Measurements from ENCODE around the gene PARP8.

GRCh38 chr5:50875002-50875344, 208.5 kb downstream of the PARP8 start:
- TF ChIP-seq CTCF (IDR thresholded peaks at IDR 0.05; ENCODE audit: control extremely low read depth in 1 of 3, insufficient read depth in 1 of 3, low read depth in 1 of 3, low read length in 3 of 3) (no peak), EZH2 (IDR thresholded peaks at IDR 0.05; ENCODE audit: low read depth, low read length, severe bottlenecking) (no peak), SP2 (IDR thresholded peaks at IDR 0.05; ENCODE audit: low read length) (no peak)

Measured in H1 (cell line).